NAMALWA (cell line): Measurements from ENCODE around the gene SPSB3.

ENCODE experiments used
- DNase-seq: peaks from one replicate; pipeline ENCODE4 v3.0.0-alpha.2; 2015; ENCODE audit warnings: low spot score

Gene SPSB3

GRCh38 chr16:1782408-1783264, at the start of gene SPSB3, which contains the start of gene NUBP2:
TSS of gene SPSB3 (minus strand) at chr16:1782571. CDS start at chr16:1781483, 1,088 bp downstream.
TSS of gene NUBP2 (plus strand) at chr16:1782960. CDS start at chr16:1783021, 61 bp downstream.
- peak; percentile 100 for DNase-seq

DNA sequence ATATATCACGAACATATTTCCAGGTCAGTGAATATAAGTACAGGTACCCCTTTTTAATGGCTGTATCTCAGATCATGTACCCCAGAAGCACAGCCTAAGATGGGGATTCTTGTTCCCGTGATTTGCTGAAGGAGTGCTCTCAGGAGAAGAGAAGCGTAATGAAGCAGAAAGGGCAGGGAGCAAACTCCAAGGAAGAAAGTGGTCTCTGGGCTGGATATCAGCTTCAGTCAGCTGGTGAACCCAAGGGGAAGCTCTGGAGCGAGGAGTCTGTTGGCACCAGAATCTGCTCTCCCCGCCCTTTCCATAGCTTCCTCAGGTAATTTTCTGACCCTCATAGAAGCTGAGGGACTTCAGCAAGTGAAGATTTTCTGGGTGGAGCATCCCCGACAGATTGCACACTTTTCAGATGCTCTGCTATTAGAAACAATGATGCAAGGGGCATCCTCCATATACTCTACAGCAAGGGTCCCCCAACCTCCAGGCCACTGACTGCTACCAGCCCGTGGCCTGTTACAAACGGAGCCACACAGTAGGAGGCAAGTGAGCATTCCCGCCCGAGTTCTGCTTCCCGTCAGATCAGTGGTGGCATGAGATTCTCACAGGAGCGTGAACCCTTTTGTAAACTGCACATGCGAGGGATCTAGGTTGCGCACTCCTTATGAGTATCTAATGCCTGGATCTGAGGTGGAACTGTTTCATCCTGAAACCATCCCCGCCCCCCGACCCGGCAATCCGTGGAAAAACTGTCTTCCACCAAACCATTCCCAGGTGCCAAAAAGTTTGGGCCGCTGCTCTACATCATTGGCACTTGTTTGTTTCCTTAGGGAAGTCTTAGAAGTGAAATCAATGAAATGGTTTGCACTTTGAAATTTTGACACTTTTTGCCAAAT, 49.1 kb upstream of the SPSB3 start:
- DNase-seq: no peak

DNA sequence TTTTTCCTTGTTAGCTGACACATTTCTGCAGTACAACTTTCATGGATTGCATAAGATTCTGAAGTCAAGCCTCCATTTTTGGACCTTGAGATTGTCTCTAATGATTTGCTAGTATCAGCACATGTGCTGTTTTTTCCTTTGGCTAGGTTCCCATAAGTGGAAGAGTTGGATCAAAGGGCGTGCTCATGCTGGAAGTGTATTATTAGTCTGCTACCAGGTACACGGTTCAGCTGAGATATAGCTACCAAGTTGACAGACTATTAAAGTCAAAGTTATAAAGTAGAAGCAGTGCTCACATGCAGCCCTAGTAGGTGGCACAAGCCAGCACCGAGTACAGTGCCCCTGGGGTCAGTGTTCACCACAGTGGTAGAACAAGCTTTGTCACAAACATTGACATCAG, 47.8 kb upstream of the SPSB3 start:
- no peak for DNase-seq

DNA sequence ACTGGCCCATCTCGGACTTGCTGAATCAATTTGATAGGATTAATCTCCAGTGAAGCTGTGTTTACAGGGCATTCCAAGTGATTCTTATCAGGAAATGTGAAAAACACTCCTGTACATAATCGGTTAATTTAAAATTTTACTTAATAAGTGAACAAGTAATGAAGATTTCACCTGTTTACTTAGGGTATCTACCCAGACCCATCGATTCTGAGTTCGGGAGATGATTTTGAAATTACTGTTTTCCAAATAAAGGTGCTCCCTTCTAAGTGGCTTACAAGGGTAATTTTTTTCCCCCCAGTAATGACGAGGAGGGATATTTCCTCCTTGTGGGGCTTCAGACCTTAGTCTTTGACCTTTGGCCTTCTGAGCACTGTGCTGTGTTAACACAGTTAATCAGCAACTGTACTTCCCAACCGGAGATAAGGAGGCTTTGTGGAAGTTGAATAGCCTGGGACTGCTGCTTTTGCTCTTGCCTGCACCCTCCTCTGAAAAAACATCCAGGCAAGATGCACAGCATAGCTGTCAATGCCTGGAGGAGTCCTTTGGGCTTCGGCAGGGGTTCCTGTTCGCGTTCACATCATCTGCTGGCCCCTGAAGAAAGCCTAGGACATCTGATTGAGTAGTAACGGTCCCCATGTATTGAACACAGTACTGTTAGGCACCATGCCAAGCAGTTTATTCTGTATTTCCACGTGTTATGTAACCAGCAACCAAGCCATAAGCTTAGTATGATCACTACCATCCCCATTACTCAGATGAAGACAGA, 46.5 kb upstream of the SPSB3 start:
- no peak for DNase-seq

- peak; percentile 89 for DNase-seq
These were observed 44.6 kb upstream of the SPSB3 start, which contains the start of the genes FAHD1 and HAGH for GRCh38 chr16:1826691-1827573. TSS of gene FAHD1 (plus strand) at chr16:1827206. CDS start at chr16:1827239, 33 bp downstream. TSS of gene HAGH (minus strand) at chr16:1826825. CDS start at chr16:1826787, 38 bp downstream.

GRCh38 chr16:1825864-1826690, 43.7 kb upstream of the SPSB3 start:
- peak; percentile 73 for DNase-seq

GRCh38 chr16:1825381-1825863, 43.1 kb upstream of the SPSB3 start:
- DNase-seq: no peak

DNA sequence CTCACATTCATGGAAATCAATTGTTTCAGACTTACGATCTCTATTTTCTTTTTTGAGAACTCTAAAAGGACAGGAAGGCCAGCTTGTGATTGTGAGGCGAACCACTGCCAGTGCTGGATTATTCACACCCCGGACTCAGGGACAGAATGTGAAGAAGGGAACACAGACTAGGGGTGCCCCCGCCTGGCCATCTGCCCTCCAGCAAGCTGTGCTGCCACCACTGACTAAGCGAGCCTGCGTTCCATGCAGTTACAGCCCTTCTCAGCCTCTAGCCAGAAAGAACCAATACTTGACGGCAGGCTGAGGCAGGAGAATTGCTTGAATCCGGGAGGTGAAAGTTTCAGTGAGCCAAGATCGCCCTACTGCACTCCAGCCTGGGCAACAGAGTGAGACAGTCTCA, 41.5 kb upstream of the SPSB3 start:
- DNase-seq: peak; percentile 58

- no peak for DNase-seq
These were observed 40.4 kb upstream of the SPSB3 start for GRCh38 chr16:1822801-1823200.

DNA sequence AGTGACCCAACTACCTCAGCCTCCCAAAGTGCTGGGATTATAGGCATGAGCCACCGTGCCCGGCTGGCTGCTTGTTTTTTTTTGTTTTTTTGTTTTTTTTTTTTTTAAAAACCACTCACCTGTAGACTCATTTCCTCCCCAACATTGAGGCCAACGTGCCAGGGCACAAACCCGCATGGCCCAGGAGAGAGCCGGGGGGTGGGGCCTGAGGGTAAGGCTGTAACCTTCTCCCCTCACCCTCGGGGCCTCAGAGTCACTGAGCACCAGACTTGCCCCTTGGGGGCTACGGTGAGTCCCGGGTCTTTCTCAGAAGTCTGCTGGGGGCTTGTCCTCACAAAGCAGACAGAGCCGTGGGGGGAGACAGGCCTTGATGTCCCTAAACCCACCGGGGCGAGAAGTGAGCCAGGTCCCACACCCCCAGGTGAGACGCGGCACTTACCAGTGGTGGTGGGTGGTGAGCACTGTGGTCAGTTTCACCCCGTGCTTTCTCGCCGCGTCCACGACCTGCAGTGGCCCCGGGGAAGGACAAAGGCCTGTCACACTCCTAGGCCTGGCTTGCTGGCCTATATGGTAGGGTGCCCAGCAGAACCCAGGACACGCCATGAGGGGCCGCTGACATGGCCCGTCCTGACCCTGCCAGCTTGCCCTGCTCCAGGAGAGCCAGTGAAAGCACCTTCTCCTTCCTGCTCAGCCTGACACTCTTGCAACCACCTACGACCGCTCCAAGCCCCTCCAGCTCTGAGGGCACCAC, 39.7 kb upstream of the SPSB3 start:
- DNase-seq: no peak

GRCh38 chr16:1820946-1821290, 38.5 kb upstream of the SPSB3 start:
- no peak for DNase-seq

GRCh38 chr16:1820096-1820945, 38.0 kb upstream of the SPSB3 start:
- DNase-seq: no peak

DNA sequence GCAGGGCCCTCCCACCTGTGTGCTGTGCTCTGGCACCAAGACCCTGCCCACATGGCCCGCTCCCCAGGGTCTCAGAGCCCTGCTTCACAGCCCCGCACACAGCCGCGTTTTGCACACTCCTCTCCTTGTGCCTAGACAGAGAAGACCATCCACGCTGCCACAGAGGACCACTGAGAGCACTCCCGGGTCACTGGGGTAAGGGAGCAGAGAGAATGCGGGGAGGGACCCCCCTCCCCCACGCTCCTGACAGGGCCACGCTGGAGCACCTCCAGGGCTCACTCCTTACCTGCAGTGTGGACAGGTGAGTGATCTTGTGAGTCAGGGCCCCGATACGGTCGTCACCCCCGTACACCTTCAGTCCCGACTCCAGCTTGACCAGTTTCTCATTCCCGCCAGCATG, 37.2 kb upstream of the SPSB3 start:
- no peak for DNase-seq

- DNase-seq: no peak
These were observed 36.6 kb upstream of the SPSB3 start for GRCh38 chr16:1818873-1819525.

- no peak for DNase-seq
These were observed 36.0 kb upstream of the SPSB3 start for GRCh38 chr16:1818204-1818872.

DNA sequence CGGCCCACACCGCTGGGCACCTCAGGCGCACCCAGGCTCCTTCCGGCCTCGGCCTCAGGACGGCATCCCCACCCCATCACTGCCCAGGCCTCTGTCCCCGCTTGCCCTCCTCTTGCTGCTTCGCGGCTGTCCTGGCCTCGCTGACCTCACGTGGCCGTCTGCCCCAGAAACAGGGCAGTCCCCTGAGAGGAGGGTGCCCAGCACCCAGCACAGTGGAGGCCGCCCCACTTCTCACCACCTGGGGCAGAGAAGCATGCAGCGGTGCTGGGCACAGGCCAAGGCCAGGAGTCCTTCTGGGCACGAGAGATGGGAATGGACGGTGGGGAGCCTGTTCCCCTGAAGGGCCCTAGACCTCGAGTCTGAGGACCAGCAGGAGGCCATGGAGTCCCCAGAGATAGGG, 35.3 kb upstream of the SPSB3 start:
- no peak for DNase-seq

- DNase-seq: no peak
These were observed 34.9 kb upstream of the SPSB3 start for GRCh38 chr16:1817276-1817589.
